ENCODE data around the gene TNFRSF9.

GRCh38 chr1:7868070-7868780 lies 72.4 kb downstream of the TNFRSF9 start:
- TF ChIP-seq CTCF (IDR thresholded peaks at IDR 0.05; ENCODE audit: poor library complexity), result no peak
- TF ChIP-seq EZH2phosphoT487 (IDR thresholded peaks at IDR 0.05; ENCODE audit: low read depth, severe bottlenecking, unreplicated experiment), result no peak

All from hepatocyte (in vitro differentiated cells).